ENCODE results near the gene ENOX1.

Gene ENOX1

DNA sequence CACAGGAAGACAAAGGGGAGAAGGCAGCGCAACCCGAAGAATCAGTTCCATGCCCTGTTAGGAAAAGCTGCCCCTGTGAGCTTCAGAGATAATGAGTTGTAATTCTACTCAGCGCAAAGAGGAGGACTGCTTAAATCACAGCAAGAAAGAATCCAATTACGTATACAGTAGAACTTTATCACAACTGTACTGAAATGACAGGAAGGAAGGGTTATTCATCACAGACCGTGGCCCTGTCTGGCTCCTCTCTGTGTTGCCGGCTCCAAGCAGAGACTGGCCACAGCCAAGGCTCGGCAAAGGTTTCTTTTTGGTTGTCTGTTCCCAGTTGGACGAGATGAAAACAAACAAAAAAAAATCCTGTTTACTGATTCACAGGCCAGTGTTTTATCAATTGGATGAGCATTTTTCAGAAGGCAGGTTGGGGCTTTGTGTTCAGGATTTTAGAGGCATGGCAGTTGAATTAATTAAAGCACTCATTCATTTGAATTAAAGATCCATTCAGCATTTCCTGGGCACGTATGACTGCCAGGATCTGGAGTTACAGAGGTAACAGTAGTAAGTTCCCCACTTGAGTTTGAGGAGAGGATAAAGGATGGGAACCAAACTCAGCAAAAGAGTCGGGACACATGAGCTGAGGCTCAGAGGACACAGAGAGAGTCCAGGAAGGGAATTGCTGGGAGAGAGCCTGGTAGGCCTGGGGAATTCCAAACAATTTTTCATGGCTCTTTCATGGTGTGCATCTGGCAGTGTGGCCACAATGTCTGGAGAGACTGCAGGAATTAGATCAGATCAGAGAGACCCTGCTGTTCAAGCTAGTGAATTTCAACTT is 422.3 kb downstream of the ENOX1 start:
- Histone ChIP-seq H3K36me3 (ENCODE audit: control insufficient read depth in 2 of 2, insufficient read depth in 2 of 2, low read length in 2 of 2) (no peaks in the 10 kb centered on the region), H3K4me1 (ENCODE audit: control insufficient read depth in 2 of 2, insufficient read depth in 2 of 2, low read length in 2 of 2) (no peaks in the 10 kb centered on the region), H3K27me3 (ENCODE audit: control insufficient read depth in 2 of 2, insufficient read depth in 2 of 2, low read length in 2 of 2) (no peaks in the 10 kb centered on the region), H3K27ac (ENCODE audit: low read depth in 2 of 2, low read length in 2 of 2) (peak overlapping the region in 1 of 2 donors; percentile 25), H3K4me3 (ENCODE audit: low read length in 2 of 2) (no peak overlapping the region), H3K9ac (ENCODE audit: low read depth in 1 of 2, low read length in 2 of 2) (no peak overlapping the region), H3K9me3 (ENCODE audit: control insufficient read depth in 2 of 2, low read length in 2 of 2) (no peaks in the 10 kb centered on the region)

DNA sequence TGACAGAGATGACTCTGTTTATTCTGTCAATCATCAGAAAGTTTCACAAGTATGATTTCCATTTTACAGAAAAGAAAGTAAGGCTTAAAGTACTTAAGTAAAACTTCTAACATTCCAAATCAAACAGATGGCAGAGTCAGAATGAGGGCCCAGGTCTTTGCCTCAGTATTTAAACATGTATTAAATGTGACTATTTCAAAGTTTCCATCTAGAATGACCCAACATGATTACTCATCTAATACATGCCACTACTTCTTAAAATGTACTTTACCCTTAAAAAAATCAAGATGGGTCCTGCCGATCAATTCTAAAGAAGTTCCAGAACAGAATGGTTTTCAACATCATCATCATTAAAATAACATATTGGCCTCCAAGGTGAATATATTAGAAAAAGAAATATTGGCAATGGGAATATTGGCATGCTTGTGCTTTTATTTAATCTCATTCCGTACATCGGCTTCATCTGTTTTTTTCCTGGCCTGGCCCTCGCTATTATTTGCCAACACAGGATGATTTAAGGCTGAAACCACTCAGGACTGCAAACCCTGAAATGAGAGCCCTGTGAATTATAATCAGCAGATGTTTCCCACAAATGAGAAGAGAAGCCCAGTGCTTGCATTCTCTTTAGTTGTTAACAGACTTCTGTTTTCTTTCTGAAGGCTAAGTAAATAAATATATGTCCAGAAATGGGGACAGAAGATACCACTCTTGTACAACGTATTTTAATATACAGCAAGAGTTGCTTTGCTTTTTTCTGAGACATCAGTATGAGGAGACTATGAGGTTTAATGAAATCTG is 423.4 kb downstream of the ENOX1 start:
- no peaks in the 10 kb centered on the region for H3K27me3 ChIP-seq (ENCODE audit: control insufficient read depth in 2 of 2, insufficient read depth in 2 of 2, low read length in 2 of 2)
- no peak overlapping the region for H3K4me3 ChIP-seq (ENCODE audit: low read length in 2 of 2)
- H3K4me1 ChIP-seq (ENCODE audit: control insufficient read depth in 2 of 2, insufficient read depth in 2 of 2, low read length in 2 of 2): no peaks in the 10 kb centered on the region
- H3K27ac ChIP-seq (ENCODE audit: low read depth in 2 of 2, low read length in 2 of 2): no peak overlapping the region
- H3K9me3 ChIP-seq (ENCODE audit: control insufficient read depth in 2 of 2, low read length in 2 of 2): no peaks in the 10 kb centered on the region
- no peaks in the 10 kb centered on the region for H3K36me3 ChIP-seq (ENCODE audit: control insufficient read depth in 2 of 2, insufficient read depth in 2 of 2, low read length in 2 of 2)
- H3K9ac ChIP-seq (ENCODE audit: low read depth in 1 of 2, low read length in 2 of 2): no peak overlapping the region

DNA sequence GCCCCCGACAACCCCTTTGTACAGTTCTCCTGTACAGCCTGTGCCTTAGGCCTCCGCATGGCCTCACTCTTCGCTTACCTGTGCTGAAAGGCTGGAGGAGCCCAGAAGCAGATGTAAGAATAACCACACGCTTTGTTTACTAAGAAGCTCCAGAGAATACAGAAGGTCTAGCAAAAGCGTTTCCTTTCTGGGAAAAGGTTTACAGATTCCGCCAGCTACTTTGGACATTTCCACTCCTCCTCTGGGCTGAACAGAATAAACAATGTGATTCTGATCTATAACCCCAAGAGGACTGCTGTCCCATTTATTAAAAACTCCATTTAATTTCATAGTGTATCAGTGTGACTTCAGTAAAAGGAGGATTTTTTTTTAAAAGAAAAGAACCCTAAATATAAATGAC is 424.2 kb downstream of the ENOX1 start:
- no peak overlapping the region for H3K4me3 ChIP-seq (ENCODE audit: low read length in 2 of 2)

DNA sequence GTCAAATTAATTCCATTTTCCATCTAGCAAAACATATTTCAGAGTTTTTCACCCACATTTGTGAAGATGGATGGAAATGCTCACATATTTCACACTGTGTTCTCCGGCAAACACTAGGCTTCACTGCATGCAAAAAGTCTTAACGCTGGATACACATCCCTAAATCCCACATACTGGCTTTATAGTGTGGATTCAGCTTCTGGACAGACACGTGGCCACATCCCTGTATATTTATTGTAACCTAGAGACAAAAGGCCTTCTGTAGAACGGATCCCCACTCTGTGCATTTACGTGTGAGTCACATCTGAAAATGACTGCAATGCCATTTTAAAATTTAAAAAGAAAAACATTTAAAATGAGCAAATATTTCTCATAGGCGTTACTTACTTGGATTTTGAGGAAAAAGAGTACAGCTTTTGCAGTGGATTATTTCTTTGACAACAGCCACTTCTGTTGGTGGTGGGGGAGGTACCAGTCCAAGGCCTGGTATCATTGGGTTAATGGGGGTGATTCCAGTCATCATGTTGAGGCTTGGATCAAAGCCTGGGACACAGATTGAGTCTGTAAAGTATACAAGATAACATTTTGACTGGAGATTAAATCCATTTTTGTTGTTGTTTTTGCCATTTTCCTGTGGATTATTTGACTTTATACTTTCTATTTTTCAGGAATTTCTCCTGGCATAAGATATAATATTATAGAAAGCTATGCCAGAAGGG is 425.7 kb downstream of the ENOX1 start:
- Histone ChIP-seq H3K9ac (ENCODE audit: low read depth in 1 of 2, low read length in 2 of 2) (no peak overlapping the region), H3K9me3 (ENCODE audit: control insufficient read depth in 2 of 2, low read length in 2 of 2) (no peaks in the 10 kb centered on the region), H3K4me3 (ENCODE audit: low read length in 2 of 2) (no peak overlapping the region)

More for the DNA sequence above, 424.2 kb downstream of the ENOX1 start:
- no peaks in the 10 kb centered on the region for H3K4me1 ChIP-seq (ENCODE audit: control insufficient read depth in 2 of 2, insufficient read depth in 2 of 2, low read length in 2 of 2)
- no peaks in the 10 kb centered on the region for H3K36me3 ChIP-seq (ENCODE audit: control insufficient read depth in 2 of 2, insufficient read depth in 2 of 2, low read length in 2 of 2)
- no peaks in the 10 kb centered on the region for H3K27me3 ChIP-seq (ENCODE audit: control insufficient read depth in 2 of 2, insufficient read depth in 2 of 2, low read length in 2 of 2)
- no peaks in the 10 kb centered on the region for H3K9me3 ChIP-seq (ENCODE audit: control insufficient read depth in 2 of 2, low read length in 2 of 2)
- H3K9ac ChIP-seq (ENCODE audit: low read depth in 1 of 2, low read length in 2 of 2): no peak overlapping the region
- no peak overlapping the region for H3K27ac ChIP-seq (ENCODE audit: low read depth in 2 of 2, low read length in 2 of 2)

DNA sequence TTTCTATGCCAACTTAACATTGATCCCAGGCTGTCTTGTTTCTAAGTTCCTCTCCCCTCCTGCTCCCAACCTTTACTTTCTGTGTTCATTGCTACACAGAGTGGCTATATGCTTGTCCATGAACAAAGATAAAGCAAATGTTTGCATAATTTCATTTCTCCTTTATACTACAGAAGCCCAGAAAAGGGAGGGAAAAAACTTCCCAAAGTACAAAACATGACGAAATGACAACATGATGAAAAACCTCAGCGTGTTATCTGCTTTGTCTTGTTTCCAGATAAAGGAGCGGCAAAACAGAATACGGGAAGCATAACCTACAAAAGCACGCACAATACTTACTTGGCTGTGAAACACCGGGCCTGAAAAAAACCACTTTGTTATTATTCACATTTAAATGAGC is 426.6 kb downstream of the ENOX1 start:
- no peaks in the 10 kb centered on the region for H3K9me3 ChIP-seq (ENCODE audit: control insufficient read depth in 2 of 2, low read length in 2 of 2)
- no peaks in the 10 kb centered on the region for H3K36me3 ChIP-seq (ENCODE audit: control insufficient read depth in 2 of 2, insufficient read depth in 2 of 2, low read length in 2 of 2)
- no peaks in the 10 kb centered on the region for H3K27me3 ChIP-seq (ENCODE audit: control insufficient read depth in 2 of 2, insufficient read depth in 2 of 2, low read length in 2 of 2)
- H3K4me3 ChIP-seq (ENCODE audit: low read length in 2 of 2): no peak overlapping the region
- H3K4me1 ChIP-seq (ENCODE audit: control insufficient read depth in 2 of 2, insufficient read depth in 2 of 2, low read length in 2 of 2): no peaks in the 10 kb centered on the region
- no peak overlapping the region for H3K9ac ChIP-seq (ENCODE audit: low read depth in 1 of 2, low read length in 2 of 2)
- no peak overlapping the region for H3K27ac ChIP-seq (ENCODE audit: low read depth in 2 of 2, low read length in 2 of 2)

More for the DNA sequence above, 425.7 kb downstream of the ENOX1 start:
- Histone ChIP-seq H3K36me3 (ENCODE audit: control insufficient read depth in 2 of 2, insufficient read depth in 2 of 2, low read length in 2 of 2) (no peaks in the 10 kb centered on the region), H3K4me1 (ENCODE audit: control insufficient read depth in 2 of 2, insufficient read depth in 2 of 2, low read length in 2 of 2) (no peaks in the 10 kb centered on the region), H3K27ac (ENCODE audit: low read depth in 2 of 2, low read length in 2 of 2) (no peak overlapping the region), H3K27me3 (ENCODE audit: control insufficient read depth in 2 of 2, insufficient read depth in 2 of 2, low read length in 2 of 2) (no peaks in the 10 kb centered on the region)

DNA sequence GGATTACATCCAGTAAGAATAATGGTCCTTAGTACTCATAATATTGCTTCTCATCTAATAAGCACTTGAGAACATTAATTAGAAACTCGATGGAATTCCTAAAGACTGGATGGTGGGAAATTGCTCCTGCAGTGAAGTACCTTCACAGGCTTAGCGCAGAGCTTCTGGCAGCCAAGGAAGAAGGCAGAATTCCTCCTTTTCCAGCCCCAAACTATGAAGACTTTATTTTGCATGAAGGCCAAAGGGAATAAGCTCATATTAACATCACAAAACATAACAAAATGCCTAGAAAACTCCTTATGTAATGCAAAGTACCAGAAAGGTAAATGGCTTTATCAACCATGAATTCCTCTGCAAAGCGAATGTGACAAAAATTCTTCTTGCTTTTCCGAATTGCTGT is 427.2 kb downstream of the ENOX1 start:
- H3K27ac ChIP-seq (ENCODE audit: low read depth in 2 of 2, low read length in 2 of 2): no peak overlapping the region
- no peaks in the 10 kb centered on the region for H3K36me3 ChIP-seq (ENCODE audit: control insufficient read depth in 2 of 2, insufficient read depth in 2 of 2, low read length in 2 of 2)
- no peaks in the 10 kb centered on the region for H3K27me3 ChIP-seq (ENCODE audit: control insufficient read depth in 2 of 2, insufficient read depth in 2 of 2, low read length in 2 of 2)
- H3K4me1 ChIP-seq (ENCODE audit: control insufficient read depth in 2 of 2, insufficient read depth in 2 of 2, low read length in 2 of 2): no peaks in the 10 kb centered on the region
- no peak overlapping the region for H3K4me3 ChIP-seq (ENCODE audit: low read length in 2 of 2)
- H3K9ac ChIP-seq (ENCODE audit: low read depth in 1 of 2, low read length in 2 of 2): no peak overlapping the region
- H3K9me3 ChIP-seq (ENCODE audit: control insufficient read depth in 2 of 2, low read length in 2 of 2): no peaks in the 10 kb centered on the region

DNA sequence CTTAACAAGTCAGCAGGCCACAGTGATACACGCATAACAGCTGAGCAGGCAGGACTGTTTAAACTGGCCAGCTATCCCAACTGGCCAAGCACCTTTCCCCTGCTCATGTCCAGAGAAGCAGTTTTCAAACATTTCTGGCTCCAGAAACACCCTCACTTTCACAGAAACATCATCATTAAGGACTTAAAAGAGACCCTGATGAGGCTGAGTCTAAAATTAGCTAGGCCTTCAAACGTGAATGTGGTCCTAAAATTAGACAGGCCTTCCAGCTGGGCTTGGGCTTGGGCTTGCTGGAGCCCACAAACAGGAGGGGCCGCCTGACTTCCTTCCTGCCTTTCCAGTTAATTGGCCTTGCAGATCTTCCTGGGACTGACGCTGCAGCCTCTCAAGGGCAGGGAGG is 429.2 kb downstream of the ENOX1 start:
- no peaks in the 10 kb centered on the region for H3K27me3 ChIP-seq (ENCODE audit: control insufficient read depth in 2 of 2, insufficient read depth in 2 of 2, low read length in 2 of 2)
- H3K36me3 ChIP-seq (ENCODE audit: control insufficient read depth in 2 of 2, insufficient read depth in 2 of 2, low read length in 2 of 2): no peaks in the 10 kb centered on the region
- no peak overlapping the region for H3K27ac ChIP-seq (ENCODE audit: low read depth in 2 of 2, low read length in 2 of 2)
- no peaks in the 10 kb centered on the region for H3K4me1 ChIP-seq (ENCODE audit: control insufficient read depth in 2 of 2, insufficient read depth in 2 of 2, low read length in 2 of 2)
- H3K4me3 ChIP-seq (ENCODE audit: low read length in 2 of 2): no peak overlapping the region
- H3K9ac ChIP-seq (ENCODE audit: low read depth in 1 of 2, low read length in 2 of 2): no peak overlapping the region
- no peaks in the 10 kb centered on the region for H3K9me3 ChIP-seq (ENCODE audit: control insufficient read depth in 2 of 2, low read length in 2 of 2)

DNA sequence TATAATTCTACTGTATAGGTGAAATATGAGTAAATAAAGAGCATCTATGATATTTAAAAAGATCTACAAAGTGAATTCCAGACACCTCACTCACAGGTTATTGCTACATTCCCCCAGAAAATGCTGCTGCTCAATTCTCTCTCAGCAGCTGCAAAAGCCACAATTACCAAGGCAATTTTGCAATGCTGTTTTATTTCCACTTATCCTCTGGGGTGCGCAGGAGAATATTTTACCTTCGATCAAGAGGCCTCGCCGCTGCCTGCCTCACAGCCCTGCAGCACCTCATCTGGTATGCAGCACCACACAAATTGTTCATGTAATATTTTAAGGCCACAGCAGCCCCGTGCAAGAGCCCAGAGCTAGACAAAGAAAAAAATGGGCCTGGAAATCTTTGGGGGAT is 430.2 kb downstream of the ENOX1 start:
- Histone ChIP-seq H3K4me1 (ENCODE audit: control insufficient read depth in 2 of 2, insufficient read depth in 2 of 2, low read length in 2 of 2) (no peaks in the 10 kb centered on the region), H3K27me3 (ENCODE audit: control insufficient read depth in 2 of 2, insufficient read depth in 2 of 2, low read length in 2 of 2) (no peaks in the 10 kb centered on the region), H3K27ac (ENCODE audit: low read depth in 2 of 2, low read length in 2 of 2) (no peak overlapping the region)

DNA sequence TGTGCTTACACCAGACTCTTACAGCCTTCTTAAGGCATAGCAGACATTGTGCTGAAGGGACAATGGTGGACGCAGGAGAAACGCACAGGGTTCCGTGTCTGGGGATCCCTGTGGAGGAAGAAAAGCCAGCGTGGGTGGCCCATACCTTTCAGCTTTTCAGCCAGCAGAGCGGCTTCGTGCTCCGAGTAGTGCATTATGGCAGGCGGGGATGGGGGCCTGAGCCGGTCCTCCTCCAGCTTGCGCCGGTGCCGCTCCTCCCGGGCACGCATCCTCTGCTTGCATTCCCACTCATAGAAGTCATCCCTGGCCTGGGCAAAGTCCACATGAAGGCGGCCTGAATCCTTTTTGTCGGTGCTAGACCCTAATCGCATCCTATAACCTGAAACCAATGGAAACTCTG is 431.0 kb downstream of the ENOX1 start:
- H3K36me3 ChIP-seq (ENCODE audit: control insufficient read depth in 2 of 2, insufficient read depth in 2 of 2, low read length in 2 of 2): no peaks in the 10 kb centered on the region
- no peak overlapping the region for H3K27ac ChIP-seq (ENCODE audit: low read depth in 2 of 2, low read length in 2 of 2)
- no peak overlapping the region for H3K9ac ChIP-seq (ENCODE audit: low read depth in 1 of 2, low read length in 2 of 2)
- no peaks in the 10 kb centered on the region for H3K4me1 ChIP-seq (ENCODE audit: control insufficient read depth in 2 of 2, insufficient read depth in 2 of 2, low read length in 2 of 2)
- H3K4me3 ChIP-seq (ENCODE audit: low read length in 2 of 2): no peak overlapping the region
- no peaks in the 10 kb centered on the region for H3K27me3 ChIP-seq (ENCODE audit: control insufficient read depth in 2 of 2, insufficient read depth in 2 of 2, low read length in 2 of 2)
- no peaks in the 10 kb centered on the region for H3K9me3 ChIP-seq (ENCODE audit: control insufficient read depth in 2 of 2, low read length in 2 of 2)

More for the DNA sequence above, 430.2 kb downstream of the ENOX1 start:
- H3K9me3 ChIP-seq (ENCODE audit: control insufficient read depth in 2 of 2, low read length in 2 of 2): no peaks in the 10 kb centered on the region
- no peaks in the 10 kb centered on the region for H3K36me3 ChIP-seq (ENCODE audit: control insufficient read depth in 2 of 2, insufficient read depth in 2 of 2, low read length in 2 of 2)
- H3K4me3 ChIP-seq (ENCODE audit: low read length in 2 of 2): no peak overlapping the region
- H3K9ac ChIP-seq (ENCODE audit: low read depth in 1 of 2, low read length in 2 of 2): no peak overlapping the region

Measured in mucosa of rectum (tissue), 2 donors.